ENCODE measurements around the gene LUM. TPM values are rescaled to one million over a fixed set of nuclear protein-coding genes. Genes with fewer than 3 reads are reported as not detected.

LUM gene
- total and polyA plus RNA-seq, 2 donors: 745 to 2,635 TPM

DNA sequence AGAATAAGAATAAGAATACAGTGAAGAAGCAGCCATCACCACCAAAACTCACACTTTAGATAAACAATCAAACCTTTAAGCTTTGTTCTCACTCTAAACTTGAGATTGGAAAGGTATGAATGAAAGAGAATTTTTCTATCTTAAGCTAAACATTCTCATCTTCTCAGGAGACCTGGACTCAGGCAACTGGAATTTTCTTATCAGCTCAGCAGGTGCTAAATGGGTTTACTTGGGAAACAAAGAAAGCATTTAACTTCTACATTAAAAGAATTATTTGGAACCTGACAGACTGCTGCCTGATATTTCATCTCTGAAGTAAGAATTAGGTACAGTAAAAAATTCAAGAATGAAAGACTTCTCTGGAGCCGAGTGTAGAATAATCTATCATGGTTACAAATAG lies 32.8 kb downstream of the LUM start:
- no peak for DNase-seq (ENCODE audit: extremely low spot score)
- H3K4me1 ChIP-seq (ENCODE audit: insufficient read depth): no peaks in the 10 kb centered on the region
- no peak overlapping the region for H3K4me3 ChIP-seq (ENCODE audit: low read depth, low read length)
- H3K27ac ChIP-seq (ENCODE audit: low read depth): no peak overlapping the region
- no peaks in the 10 kb centered on the region for H3K36me3 ChIP-seq (ENCODE audit: insufficient read depth)
- 88% methylated on average over 1 of the region's 1 CpG for WGBS

DNA sequence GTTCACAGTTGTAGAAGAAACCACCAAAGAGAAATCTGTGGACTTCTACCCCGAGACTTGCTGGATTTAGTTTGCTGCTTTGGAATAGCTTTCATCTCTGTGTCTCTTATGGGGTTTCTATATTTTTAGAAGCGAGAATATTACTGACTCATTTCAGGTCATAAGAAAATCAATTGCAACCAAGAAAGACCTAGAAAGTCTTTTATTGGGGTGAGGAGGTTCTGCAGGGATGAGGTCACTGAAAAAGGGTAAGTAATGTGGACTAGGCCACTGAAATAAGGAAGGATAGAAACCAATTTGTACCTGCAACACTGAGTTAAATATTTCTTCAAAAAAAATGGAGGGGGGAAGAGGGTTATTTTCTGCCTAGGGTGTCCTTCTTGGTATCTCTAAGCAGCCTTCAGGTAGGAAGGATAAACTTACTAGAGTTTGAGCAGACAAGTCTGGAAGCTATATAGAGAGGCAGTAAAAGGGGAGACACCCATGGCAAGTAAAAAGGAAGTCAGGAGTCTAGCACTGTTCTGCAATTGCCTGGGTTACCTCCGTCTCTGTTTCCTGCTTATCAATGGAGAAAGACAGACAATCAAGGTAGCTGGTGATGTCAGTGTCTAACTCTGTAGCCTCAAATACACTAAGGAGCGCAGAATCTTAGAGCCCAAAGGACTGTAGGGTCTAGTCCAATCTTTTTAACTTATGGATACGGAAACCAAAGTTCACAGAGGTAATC lies 33.9 kb downstream of the LUM start:
- H3K36me3 ChIP-seq (ENCODE audit: insufficient read depth): no peaks in the 10 kb centered on the region
- no peak overlapping the region for H3K27ac ChIP-seq (ENCODE audit: low read depth)
- H3K4me3 ChIP-seq (ENCODE audit: low read depth, low read length): no peak overlapping the region
- DNase-seq (ENCODE audit: extremely low spot score): no peak
- 94% methylated on average over 5 of the region's 5 CpGs for WGBS
- no peaks in the 10 kb centered on the region for H3K4me1 ChIP-seq (ENCODE audit: insufficient read depth)

DNA sequence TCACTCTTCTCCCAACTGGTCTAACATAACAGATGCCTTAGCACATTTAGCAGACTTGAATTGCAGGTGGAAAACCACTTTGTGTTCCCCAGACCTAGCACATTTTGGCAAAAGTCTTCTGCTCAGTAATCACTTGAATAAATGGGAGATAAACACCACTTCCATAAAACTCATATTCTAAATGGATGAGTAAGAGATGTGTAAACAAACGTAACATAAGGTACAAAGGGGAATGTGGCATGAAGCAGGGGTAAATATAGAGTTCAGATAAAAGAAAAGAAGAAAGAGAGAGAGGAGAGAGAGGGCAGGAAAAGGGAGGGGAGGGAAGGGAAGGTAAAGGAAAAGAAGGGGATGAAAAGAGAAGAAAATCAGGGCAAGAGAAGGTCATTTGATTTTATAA lies 36.4 kb downstream of the LUM start:
- H3K4me3 ChIP-seq (ENCODE audit: low read depth, low read length): no peak overlapping the region
- no peak for DNase-seq (ENCODE audit: extremely low spot score)
- no peaks in the 10 kb centered on the region for H3K36me3 ChIP-seq (ENCODE audit: insufficient read depth)
- no peaks in the 10 kb centered on the region for H3K4me1 ChIP-seq (ENCODE audit: insufficient read depth)
- H3K27ac ChIP-seq (ENCODE audit: low read depth): no peak overlapping the region
- 54% methylated on average over 1 of the region's 1 CpG for WGBS

DNA sequence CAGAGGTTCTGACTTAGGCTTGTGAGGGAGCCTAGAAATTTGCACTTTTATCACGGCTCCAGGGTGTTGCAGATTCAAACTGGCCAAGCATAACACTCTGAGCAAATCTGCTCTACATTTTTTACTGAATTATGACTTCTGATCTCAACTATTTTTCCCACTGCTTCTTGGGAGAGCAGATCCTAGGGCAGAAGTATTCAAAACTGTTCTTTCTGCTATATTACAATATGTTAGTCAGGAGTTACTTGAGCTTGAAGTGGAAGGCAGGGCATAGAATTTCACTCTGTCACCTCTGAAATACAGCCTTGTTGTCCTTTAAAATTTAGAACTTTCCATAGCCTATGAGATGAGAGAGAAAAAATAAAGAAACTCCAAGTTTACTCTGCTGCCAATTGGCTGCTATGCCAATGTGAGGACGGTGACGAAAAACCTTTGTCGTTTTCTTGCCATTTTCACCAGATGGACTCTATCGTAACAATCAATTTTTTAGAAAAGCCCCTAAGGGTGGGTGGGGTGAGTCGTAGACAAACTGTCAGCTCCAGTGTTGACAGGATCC lies 37.1 kb downstream of the LUM start:
- Histone ChIP-seq H3K27ac (ENCODE audit: low read depth) (no peak overlapping the region), H3K36me3 (ENCODE audit: insufficient read depth) (no peaks in the 10 kb centered on the region), H3K4me3 (ENCODE audit: low read depth, low read length) (no peak overlapping the region), H3K4me1 (ENCODE audit: insufficient read depth) (no peaks in the 10 kb centered on the region)
- whole genome bisulfite sequencing: 54% methylated on average over 6 of the region's 6 CpGs
- no peak for DNase-seq (ENCODE audit: extremely low spot score)

- H3K36me3 ChIP-seq (ENCODE audit: insufficient read depth): no peaks in the 10 kb centered on the region
- no peak for DNase-seq (ENCODE audit: extremely low spot score)
- no peak overlapping the region for H3K27ac ChIP-seq (ENCODE audit: low read depth)
- H3K4me1 ChIP-seq (ENCODE audit: insufficient read depth): no peaks in the 10 kb centered on the region
- no peak overlapping the region for H3K4me3 ChIP-seq (ENCODE audit: low read depth, low read length)
Observed at GRCh38 chr12:91073426-91073825, 37.9 kb downstream of the LUM start.

- Histone ChIP-seq H3K36me3 (ENCODE audit: insufficient read depth) (no peaks in the 10 kb centered on the region), H3K27ac (ENCODE audit: low read depth) (no peak overlapping the region), H3K4me3 (ENCODE audit: low read depth, low read length) (no peak overlapping the region), H3K4me1 (ENCODE audit: insufficient read depth) (no peaks in the 10 kb centered on the region)
- no peak for DNase-seq (ENCODE audit: extremely low spot score)
- WGBS: 64% methylated on average over 2 of the region's 2 CpGs
Observed at GRCh38 chr12:91072931-91073330, 38.4 kb downstream of the LUM start.

- Histone ChIP-seq H3K36me3 (ENCODE audit: insufficient read depth) (no peaks in the 10 kb centered on the region), H3K27ac (ENCODE audit: low read depth) (no peak overlapping the region), H3K4me1 (ENCODE audit: insufficient read depth) (no peaks in the 10 kb centered on the region), H3K4me3 (ENCODE audit: low read depth, low read length) (no peak overlapping the region)
- DNase-seq (ENCODE audit: extremely low spot score): no peak
Observed at GRCh38 chr12:91070936-91071335, 40.4 kb downstream of the LUM start.

DNA sequence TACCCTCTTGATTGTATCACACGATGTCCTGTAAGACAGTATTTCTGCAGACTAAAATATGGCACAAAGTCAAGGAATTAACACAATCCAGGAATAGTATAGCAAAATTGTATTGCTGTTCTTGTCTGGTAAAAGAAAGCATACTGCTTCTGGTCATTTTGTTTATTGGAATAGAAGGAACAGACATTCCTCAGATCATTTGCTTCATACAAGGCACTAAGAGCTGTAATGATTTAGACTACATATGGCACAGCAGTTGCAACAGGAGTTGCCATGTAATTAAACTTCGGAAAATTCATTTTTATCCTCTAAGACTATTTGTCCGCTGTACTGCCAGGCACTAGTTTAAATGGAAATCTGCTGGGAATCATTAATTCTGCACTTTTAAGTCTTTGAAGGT lies 45.9 kb downstream of the LUM start:
- Histone ChIP-seq H3K4me1 (ENCODE audit: insufficient read depth) (no peaks in the 10 kb centered on the region), H3K36me3 (ENCODE audit: insufficient read depth) (no peaks in the 10 kb centered on the region), H3K4me3 (ENCODE audit: low read depth, low read length) (no peak overlapping the region), H3K27ac (ENCODE audit: low read depth) (no peak overlapping the region)
- 85% methylated on average over 3 of the region's 3 CpGs for WGBS
- DNase-seq (ENCODE audit: extremely low spot score): no peak

DNA sequence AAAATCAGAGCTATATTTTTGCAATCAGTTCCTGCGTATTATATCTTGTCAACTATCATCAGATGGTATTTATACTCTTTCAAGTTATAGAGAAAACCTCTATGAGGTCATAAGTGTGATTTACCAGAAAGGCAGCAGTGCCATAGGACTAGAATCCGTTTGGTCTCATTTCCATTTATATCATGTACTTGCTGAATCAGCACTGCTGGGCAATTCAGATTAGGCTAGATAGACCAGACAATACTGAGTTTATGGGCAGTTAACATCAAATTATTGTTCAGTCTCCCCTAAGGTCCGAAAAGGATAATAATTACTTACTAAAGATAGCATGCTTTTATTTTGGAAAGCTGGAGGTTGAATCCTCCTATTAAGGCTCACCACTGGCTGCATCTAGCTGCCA lies 46.7 kb downstream of the LUM start:
- no peak for DNase-seq (ENCODE audit: extremely low spot score)
- no peak overlapping the region for H3K4me3 ChIP-seq (ENCODE audit: low read depth, low read length)
- H3K36me3 ChIP-seq (ENCODE audit: insufficient read depth): no peaks in the 10 kb centered on the region
- 75% methylated on average over 3 of the region's 3 CpGs for WGBS
- no peak overlapping the region for H3K27ac ChIP-seq (ENCODE audit: low read depth)
- no peaks in the 10 kb centered on the region for H3K4me1 ChIP-seq (ENCODE audit: insufficient read depth)

GRCh38 chr12:91061091-91061490 lies 50.2 kb downstream of the LUM start:
- Histone ChIP-seq H3K4me1 (ENCODE audit: insufficient read depth) (no peaks in the 10 kb centered on the region), H3K4me3 (ENCODE audit: low read depth, low read length) (no peak overlapping the region), H3K36me3 (ENCODE audit: insufficient read depth) (no peaks in the 10 kb centered on the region), H3K27ac (ENCODE audit: low read depth) (no peak overlapping the region)
- 87% methylated on average over 1 of the region's 1 CpG for WGBS
- no peak for DNase-seq (ENCODE audit: extremely low spot score)

GRCh38 chr12:91059211-91059610 lies 52.1 kb downstream of the LUM start:
- Histone ChIP-seq H3K4me3 (ENCODE audit: low read depth, low read length) (no peak overlapping the region), H3K4me1 (ENCODE audit: insufficient read depth) (no peaks in the 10 kb centered on the region), H3K27ac (ENCODE audit: low read depth) (no peak overlapping the region), H3K36me3 (ENCODE audit: insufficient read depth) (no peaks in the 10 kb centered on the region)
- no peak for DNase-seq (ENCODE audit: extremely low spot score)

GRCh38 chr12:91058786-91059185 lies 52.5 kb downstream of the LUM start:
- no peaks in the 10 kb centered on the region for H3K4me1 ChIP-seq (ENCODE audit: insufficient read depth)
- no peak overlapping the region for H3K4me3 ChIP-seq (ENCODE audit: low read depth, low read length)
- no peaks in the 10 kb centered on the region for H3K36me3 ChIP-seq (ENCODE audit: insufficient read depth)
- H3K27ac ChIP-seq (ENCODE audit: low read depth): no peak overlapping the region
- DNase-seq (ENCODE audit: extremely low spot score): no peak
- WGBS: 55% methylated on average over 1 of the region's 1 CpG

DNA sequence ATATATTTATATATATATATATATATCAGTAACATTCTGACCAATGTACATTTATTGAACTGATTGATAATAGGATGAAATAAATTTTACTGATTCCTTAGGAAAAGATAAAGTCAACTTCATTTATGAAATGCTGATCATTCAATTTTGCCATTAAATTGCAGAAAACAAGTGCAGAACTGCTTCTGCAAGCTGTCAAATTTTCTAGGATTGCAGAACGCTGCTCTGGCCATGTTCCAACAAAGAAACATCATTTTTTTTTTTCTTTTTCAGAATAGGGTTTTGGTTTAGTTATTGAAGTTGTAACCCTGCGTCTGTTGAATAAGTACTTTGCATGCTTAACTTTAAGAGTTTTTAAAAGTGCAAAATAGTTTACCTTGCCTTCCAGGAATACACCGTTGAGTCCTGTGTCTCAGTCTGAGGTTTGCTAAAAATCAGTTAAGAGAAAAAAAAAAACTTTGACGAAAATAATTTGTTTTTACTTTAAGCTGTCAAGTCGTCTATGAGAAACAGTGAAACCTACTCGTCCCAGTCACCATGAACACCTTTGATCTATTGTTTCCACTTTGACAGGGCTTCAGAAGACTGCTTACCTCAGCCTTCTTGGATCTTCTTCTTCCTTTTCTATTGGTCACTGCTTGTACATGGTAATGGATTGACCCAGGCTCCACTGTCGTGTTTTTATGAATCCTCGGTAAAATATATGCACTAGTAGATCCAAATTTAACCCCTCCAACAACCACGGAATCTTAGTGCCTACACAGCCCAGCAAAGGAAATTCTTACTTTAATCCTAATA lies 53.7 kb downstream of the LUM start, which contains the start of gene KERA:
TSS of gene KERA (minus strand) at position 657 of the 798 bp plus-strand sequence. CDS start 1,743 bp downstream, outside the sequence.
- no peak for DNase-seq (ENCODE audit: extremely low spot score)
- WGBS: 58% methylated on average over 9 of the region's 9 CpGs

DNA sequence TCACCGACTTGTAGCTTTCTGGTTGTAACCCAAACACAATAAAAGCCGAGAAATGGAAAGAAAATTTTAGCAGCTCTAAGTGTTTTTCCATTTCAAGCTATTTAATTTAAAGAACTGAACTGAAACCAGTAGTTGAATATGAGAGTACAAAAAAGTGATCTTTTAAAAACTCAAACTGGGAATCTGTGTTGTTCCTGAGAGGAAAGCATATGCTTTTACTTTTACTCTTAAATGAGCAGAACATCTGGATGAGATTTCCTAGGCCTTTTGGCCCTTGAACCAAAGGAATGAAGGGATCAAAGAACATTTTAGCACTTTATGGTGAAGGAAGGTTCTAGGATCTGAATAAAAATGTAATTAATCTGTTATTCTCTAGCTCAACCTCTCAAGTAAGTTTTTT lies 54.8 kb downstream of the LUM start:
- Histone ChIP-seq H3K4me1 (ENCODE audit: insufficient read depth) (no peaks in the 10 kb centered on the region), H3K36me3 (ENCODE audit: insufficient read depth) (no peaks in the 10 kb centered on the region), H3K4me3 (ENCODE audit: low read depth, low read length) (no peak overlapping the region), H3K27ac (ENCODE audit: low read depth) (no peak overlapping the region)
- 97% methylated on average over 2 of the region's 2 CpGs for WGBS
- DNase-seq (ENCODE audit: extremely low spot score): no peak

More for the DNA sequence above, 53.7 kb downstream of the LUM start, which contains the start of gene KERA:
- Histone ChIP-seq H3K36me3 (ENCODE audit: insufficient read depth) (no peaks in the 10 kb centered on the region), H3K27ac (ENCODE audit: low read depth) (peak within 1 kb of the TSS; percentile 50), H3K4me1 (ENCODE audit: insufficient read depth) (no peaks in the 10 kb centered on the region), H3K4me3 (ENCODE audit: low read depth, low read length) (no peak within 1 kb of the TSS)

Data from urinary bladder (tissue), 4 donors.